Measurements from ENCODE around the gene PRDX1.

DNA sequence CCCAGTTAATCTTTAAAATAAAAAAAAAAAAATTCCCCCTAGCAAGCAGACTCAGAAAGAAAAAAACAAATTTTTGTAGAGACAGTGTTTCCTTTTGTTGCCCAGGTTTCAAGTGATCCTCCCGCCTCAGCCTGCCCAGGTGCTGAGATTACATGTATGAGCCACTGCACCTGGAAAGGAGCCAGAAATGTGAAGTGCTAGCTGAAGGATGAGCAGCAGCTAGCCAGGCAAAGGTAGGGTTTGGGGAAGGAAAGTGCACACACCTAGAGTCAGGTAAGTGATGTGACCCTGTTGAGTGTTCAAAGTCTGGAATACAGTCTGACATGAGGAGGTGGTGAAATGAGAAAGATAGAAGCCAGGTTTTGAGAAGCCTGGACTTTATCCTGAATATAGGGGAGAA is 30.6 kb upstream of the PRDX1 start:
- TF ChIP-seq, protein P1, sequence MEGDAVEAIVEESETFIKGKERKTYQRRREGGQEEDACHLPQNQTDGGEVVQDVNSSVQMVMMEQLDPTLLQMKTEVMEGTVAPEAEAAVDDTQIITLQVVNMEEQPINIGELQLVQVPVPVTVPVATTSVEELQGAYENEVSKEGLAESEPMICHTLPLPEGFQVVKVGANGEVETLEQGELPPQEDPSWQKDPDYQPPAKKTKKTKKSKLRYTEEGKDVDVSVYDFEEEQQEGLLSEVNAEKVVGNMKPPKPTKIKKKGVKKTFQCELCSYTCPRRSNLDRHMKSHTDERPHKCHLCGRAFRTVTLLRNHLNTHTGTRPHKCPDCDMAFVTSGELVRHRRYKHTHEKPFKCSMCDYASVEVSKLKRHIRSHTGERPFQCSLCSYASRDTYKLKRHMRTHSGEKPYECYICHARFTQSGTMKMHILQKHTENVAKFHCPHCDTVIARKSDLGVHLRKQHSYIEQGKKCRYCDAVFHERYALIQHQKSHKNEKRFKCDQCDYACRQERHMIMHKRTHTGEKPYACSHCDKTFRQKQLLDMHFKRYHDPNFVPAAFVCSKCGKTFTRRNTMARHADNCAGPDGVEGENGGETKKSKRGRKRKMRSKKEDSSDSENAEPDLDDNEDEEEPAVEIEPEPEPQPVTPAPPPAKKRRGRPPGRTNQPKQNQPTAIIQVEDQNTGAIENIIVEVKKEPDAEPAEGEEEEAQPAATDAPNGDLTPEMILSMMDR (IDR thresholded peaks at IDR 0.05): no peak
- no peak for TF ChIP-seq POLR2A (IDR thresholded peaks at IDR 0.05)
- no peak for TF ChIP-seq EP300 (IDR thresholded peaks at IDR 0.05)
